ENCODE measurements around the gene SEPTIN6.

GRCh38 chrX:119687661-119688413 is 5.1 kb downstream of the SEPTIN6 start:
- TF ChIP-seq CTCF (IDR thresholded peaks at IDR 0.05) (no peak), POLR2A (IDR thresholded peaks at IDR 0.05) (no peak)

Measured in adrenal gland (tissue), 5 donors.